Measurements from ENCODE around the gene GABRB2.
A peak's percentile ranks its signal among the peaks of the same experiment; 100 is the strongest.

GABRB2 gene

DNA sequence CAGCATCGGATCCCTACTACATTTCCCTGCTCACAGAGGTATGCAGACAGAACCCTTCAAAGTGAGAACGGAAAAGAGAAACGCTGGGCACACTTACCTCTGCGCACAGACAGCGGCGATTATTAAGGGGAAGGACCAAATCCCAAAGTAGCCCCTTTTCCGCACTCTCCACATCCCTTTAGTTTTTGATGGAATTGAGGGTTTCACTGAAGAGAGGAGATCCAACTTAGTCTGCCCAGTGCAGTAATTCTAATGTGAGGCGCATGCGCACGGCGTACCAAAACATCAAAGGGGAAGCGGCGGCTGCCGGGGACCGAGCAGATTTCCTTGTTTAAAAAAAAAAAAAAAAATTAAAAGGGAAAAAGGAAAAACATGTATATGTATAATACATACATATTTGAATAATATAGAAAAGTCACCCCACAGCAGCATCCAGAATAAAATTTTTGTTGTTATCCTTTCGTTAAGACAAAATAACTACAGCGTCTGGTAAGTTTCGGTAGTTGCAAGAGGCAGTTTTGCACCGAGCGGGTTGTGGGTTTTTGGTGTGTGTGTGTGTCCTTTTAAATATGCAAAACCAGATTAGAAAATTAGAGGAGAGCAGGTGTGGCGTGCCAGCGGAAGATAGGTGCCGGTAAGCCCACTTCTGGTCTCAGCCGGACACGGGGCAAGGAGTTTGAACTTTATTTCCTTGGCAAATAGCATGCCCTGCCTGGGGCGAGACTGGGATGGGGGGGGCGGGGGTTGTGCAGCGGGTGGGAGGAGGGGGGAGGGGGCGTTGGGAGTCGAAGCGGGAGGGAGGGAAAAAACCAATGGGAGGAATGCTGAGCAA lies at the start of gene GABRB2:
GABRB2 (minus strand) TSS at position 256 of the 832 bp plus-strand sequence; CDS start at position 174, 82 bp downstream.
- no peak within 1 kb of the TSS for H3K27ac Mint-ChIP-seq
- H3K4me1 Mint-ChIP-seq (ENCODE audit: low read depth), result peaks cover 10% of the 10 kb centered on the region
- peaks cover 2% of the 10 kb centered on the region for H3K36me3 Mint-ChIP-seq (ENCODE audit: low read depth)
- no peaks in the 10 kb centered on the region for H3K9me3 Mint-ChIP-seq
- peaks cover 60% of the 10 kb centered on the region for H3K27me3 Mint-ChIP-seq (ENCODE audit: low read depth)
- peak within 1 kb of the TSS; percentile 83 for H3K4me3 Mint-ChIP-seq

DNA sequence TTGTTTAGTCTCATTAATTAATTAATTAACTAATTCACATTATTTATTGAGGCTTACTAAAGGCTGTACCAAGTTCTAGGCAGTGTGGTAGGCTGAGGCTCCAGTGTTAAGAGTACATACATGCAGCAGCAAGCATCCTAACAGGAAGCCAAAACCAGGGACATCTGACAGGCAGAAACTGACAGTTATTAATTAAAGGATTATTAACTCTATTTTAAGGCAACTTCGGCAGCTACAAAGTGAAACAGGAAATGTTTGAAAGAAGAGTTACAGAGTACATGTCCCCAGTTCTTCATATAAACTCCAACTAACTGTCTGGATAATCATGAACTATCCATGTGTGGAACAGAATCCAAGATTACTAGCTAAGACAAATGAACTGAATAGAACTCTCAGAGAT lies 39.3 kb upstream of the GABRB2 start:
- Mint-ChIP-seq H3K27me3 (ENCODE audit: low read depth) (no peaks in the 10 kb centered on the region), H3K36me3 (ENCODE audit: low read depth) (no peaks in the 10 kb centered on the region), H3K4me3 (no peak overlapping the region), H3K9me3 (peaks cover 12% of the 10 kb centered on the region), H3K4me1 (ENCODE audit: low read depth) (no peaks in the 10 kb centered on the region), H3K27ac (no peak overlapping the region)

DNA sequence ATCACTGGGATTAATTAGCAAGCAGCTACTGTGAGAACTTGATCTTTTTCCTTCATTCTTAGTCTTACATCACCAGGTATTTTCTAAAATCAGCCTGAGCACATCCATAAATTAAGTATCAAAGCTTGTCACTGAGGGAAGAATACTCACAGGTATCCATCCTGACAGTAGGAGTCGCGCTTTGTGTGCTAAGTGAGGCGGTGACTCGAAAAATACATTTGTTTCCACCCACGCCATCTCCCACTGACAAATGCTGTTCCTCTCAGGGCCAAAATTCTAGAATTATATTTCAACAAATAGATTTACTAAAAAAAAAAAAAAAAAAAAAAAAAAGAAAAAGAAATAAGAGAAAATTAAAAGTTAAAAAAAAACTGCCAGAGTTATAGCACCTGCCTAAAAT lies 34.1 kb upstream of the GABRB2 start:
- peaks cover 3% of the 10 kb centered on the region for H3K9me3 Mint-ChIP-seq
- no peaks in the 10 kb centered on the region for H3K4me1 Mint-ChIP-seq (ENCODE audit: low read depth)
- H3K4me3 Mint-ChIP-seq, result no peak overlapping the region
- H3K27ac Mint-ChIP-seq, result no peak overlapping the region
- no peaks in the 10 kb centered on the region for H3K36me3 Mint-ChIP-seq (ENCODE audit: low read depth)
- no peaks in the 10 kb centered on the region for H3K27me3 Mint-ChIP-seq (ENCODE audit: low read depth)

DNA sequence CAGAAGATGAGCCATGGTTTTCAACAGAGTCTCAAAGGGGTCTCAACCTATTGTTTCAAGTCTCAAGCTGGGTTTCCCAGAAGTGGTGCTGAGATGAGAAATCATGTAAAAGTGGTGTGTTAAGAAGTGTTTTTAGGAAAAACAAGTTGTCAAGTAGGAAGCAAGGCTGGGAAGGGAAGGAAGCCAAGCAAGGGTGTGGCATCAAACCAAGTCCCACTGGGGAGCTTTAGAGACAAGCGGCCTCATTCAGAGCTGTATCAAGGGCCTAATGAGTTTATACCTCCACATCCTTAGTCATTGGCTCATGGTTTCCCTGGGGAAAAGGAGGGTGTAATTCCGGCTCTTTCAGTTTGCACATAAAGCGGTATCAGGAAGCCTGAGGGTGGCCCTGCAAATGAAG lies 26.4 kb upstream of the GABRB2 start:
- Mint-ChIP-seq H3K27me3 (ENCODE audit: low read depth) (no peaks in the 10 kb centered on the region), H3K27ac (no peak overlapping the region), H3K36me3 (ENCODE audit: low read depth) (no peaks in the 10 kb centered on the region), H3K4me1 (ENCODE audit: low read depth) (no peaks in the 10 kb centered on the region), H3K4me3 (no peak overlapping the region), H3K9me3 (no peaks in the 10 kb centered on the region)

DNA sequence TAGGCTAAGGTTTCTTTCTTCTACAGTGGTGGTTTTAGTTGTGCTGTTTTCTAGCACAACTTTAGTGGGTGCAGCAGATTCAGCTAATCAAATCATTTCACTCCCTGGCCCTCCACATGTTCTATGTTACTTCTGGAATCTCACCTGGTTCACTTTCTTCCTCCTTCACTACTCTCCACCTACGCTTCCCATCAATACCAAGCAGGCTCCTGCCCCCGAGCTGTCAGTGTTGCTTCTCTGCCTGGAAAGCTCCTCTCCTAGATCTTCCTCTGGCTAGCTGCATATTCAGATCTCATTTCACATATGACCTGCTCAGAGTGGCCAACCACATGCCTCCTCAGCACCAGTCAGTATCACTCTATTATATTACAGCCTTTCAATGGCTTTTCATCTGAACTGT lies 19.6 kb upstream of the GABRB2 start:
- no peaks in the 10 kb centered on the region for H3K36me3 Mint-ChIP-seq (ENCODE audit: low read depth)
- H3K27me3 Mint-ChIP-seq (ENCODE audit: low read depth), result no peaks in the 10 kb centered on the region
- H3K27ac Mint-ChIP-seq, result no peak overlapping the region
- H3K9me3 Mint-ChIP-seq, result no peaks in the 10 kb centered on the region
- H3K4me1 Mint-ChIP-seq (ENCODE audit: low read depth), result no peaks in the 10 kb centered on the region
- no peak overlapping the region for H3K4me3 Mint-ChIP-seq

DNA sequence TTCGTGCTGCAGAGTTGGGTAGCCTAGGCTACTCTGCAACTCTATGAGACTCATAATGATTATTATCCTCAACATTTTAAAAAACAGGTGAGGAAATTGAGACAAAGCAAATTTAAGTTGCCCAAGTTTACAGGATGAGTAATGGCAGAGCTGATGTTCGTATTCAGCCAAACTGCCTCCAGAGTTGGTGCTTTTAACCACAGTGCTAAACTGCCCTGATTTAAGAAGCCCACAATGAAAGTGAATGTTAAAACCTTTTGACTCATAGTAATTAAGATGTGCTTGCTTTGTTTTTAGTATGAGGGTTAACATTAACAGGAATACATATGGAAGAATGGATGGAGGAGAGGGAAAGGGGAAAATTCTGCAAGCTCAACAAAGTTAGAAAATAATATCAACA lies 15.9 kb upstream of the GABRB2 start:
- Mint-ChIP-seq H3K36me3 (ENCODE audit: low read depth) (no peaks in the 10 kb centered on the region), H3K27me3 (ENCODE audit: low read depth) (no peaks in the 10 kb centered on the region), H3K9me3 (no peaks in the 10 kb centered on the region), H3K27ac (no peak overlapping the region), H3K4me1 (ENCODE audit: low read depth) (no peaks in the 10 kb centered on the region), H3K4me3 (no peak overlapping the region)

DNA sequence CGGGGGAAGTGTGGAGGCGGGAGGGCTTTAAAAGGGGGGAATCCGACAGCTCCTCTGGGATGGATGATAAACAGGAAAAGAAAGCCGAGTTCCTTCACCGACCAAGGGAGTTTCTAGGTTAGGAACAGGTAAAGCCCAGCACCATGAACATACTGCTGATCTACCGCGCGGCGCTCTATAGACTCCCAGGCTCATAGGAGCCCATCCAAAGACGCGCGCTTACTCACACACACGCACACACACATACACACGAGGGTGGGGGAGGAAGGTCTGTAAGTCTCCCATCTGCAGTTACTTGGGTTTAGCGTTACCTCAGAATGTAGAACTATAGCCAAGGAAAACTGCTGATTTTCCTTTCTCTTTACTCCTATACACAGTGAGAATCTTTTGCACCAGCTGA lies 2.6 kb upstream of the GABRB2 start:
- Mint-ChIP-seq H3K9me3 (no peaks in the 10 kb centered on the region), H3K27ac (no peak overlapping the region), H3K27me3 (ENCODE audit: low read depth) (peaks cover 60% of the 10 kb centered on the region), H3K4me3 (no peak overlapping the region), H3K4me1 (ENCODE audit: low read depth) (peaks cover 10% of the 10 kb centered on the region), H3K36me3 (ENCODE audit: low read depth) (peaks cover 2% of the 10 kb centered on the region)

DNA sequence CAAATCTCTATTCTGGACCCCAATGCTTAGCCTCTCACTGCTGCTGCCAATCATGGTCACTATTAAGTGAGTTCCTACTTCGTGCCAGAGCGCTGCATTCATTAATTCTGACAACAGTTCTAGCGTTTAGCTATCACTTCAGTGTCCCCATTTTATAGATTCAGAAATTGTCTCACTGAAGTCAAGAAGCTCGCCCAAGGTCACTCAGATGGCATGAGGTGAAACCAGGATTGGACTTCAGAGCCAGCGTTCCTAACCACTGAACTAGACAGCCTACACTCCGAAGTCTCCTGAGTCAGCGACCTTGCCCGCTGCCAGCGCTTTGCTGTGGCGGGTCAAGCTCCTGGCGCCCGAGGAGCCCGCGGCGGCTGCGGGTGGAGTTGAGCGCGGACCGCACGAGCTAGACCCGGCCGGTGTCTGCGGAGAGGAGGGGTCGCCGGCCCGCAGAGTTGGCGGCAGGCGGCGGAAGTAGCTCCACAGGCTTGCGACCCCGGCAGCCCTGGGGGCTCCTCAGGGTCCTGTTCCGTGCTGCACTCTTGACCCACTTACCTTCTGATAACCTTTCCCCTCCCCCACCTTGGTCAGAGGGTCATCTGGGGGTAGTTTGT lies 2.1 kb upstream of the GABRB2 start:
- Mint-ChIP-seq H3K4me1 (ENCODE audit: low read depth) (peaks cover 10% of the 10 kb centered on the region), H3K9me3 (no peaks in the 10 kb centered on the region), H3K27ac (no peak overlapping the region), H3K27me3 (ENCODE audit: low read depth) (peaks cover 60% of the 10 kb centered on the region), H3K4me3 (no peak overlapping the region), H3K36me3 (ENCODE audit: low read depth) (peaks cover 2% of the 10 kb centered on the region)

DNA sequence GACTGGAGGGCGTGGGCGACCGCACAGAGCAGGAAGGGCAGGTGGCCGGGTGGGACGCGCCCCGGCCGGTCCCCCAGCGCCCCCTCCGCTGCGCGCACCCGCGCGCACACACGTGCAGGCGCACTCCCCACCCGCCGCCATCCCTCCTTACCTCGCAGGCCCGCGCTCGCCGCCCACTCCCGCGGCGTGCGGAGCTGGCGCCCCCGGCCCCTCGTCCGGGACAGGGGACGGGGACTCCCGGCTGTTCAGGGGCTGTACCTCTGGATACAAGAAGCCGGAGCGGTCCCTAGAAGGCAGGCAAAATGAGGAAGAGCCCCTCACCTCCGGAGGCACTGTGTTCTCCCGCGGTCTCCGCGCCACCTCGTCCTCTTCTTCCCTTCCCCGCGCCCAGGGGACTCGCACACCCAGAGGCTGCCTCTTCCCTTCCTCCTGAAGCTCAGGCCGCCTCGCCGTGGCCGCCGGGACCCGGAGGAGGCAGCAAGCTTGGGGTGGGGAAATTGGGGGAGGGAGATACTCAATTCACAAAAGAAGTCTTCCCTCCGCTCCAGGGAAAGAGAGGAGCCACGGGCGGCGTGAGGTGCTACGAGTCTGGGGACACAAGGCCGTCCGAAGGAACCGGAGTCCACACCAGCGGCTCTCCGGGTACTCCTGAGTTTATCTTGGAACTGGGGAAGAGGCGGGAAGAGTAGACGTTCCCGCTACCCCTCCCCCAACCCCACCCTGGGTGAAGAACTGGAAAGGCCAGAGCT lies 1.4 kb upstream of the GABRB2 start:
- Mint-ChIP-seq H3K4me1 (ENCODE audit: low read depth) (peaks cover 10% of the 10 kb centered on the region), H3K36me3 (ENCODE audit: low read depth) (peaks cover 2% of the 10 kb centered on the region), H3K27ac (no peak overlapping the region), H3K4me3 (no peak overlapping the region), H3K27me3 (ENCODE audit: low read depth) (peaks cover 60% of the 10 kb centered on the region), H3K9me3 (no peaks in the 10 kb centered on the region)

DNA sequence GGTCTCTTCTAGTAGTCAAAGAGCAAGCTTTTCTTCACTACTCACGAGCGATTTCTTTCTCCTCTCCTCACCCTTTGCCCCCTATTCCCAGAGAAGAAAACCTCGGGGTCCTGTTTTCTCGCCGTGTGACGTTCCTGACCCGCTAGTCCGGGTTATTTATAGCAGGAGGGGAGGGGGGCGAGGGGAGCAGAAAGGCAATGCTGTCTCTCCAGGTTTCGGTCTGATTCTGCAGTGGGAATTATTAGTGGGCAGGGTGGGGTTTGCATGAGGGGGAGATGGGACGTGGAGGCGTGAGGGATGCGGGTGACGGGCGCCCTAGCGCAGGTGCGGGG lies 847 bp upstream of the GABRB2 start:
- no peaks in the 10 kb centered on the region for H3K9me3 Mint-ChIP-seq
- H3K4me1 Mint-ChIP-seq (ENCODE audit: low read depth), result peaks cover 10% of the 10 kb centered on the region
- peaks cover 2% of the 10 kb centered on the region for H3K36me3 Mint-ChIP-seq (ENCODE audit: low read depth)
- H3K27me3 Mint-ChIP-seq (ENCODE audit: low read depth), result peaks cover 60% of the 10 kb centered on the region
- H3K4me3 Mint-ChIP-seq, result peak overlapping the region; percentile 21
- H3K27ac Mint-ChIP-seq, result no peak overlapping the region

DNA sequence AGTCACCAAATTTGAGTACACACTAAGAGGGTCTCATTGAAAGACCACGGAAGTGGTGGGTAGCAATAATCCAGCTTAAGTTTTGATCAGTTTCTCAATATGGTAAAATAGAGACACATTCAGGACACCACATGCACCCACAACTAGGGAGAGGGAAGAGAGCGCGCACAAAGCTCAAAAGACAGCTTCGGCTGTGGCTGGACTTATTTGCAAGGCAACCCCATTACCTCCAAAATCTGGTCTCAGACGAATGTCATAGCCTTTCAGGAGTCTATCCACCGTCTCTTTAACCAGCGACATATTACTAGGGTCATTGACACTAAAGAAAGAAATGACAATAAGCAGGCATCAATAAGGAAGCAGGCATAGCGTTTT lies 443 bp downstream of the GABRB2 start:
- H3K4me1 Mint-ChIP-seq (ENCODE audit: low read depth), result peaks cover 10% of the 10 kb centered on the region
- H3K27ac Mint-ChIP-seq, result no peak overlapping the region
- H3K4me3 Mint-ChIP-seq, result peak overlapping the region; percentile 83
- H3K27me3 Mint-ChIP-seq (ENCODE audit: low read depth), result peaks cover 59% of the 10 kb centered on the region
- H3K9me3 Mint-ChIP-seq, result no peaks in the 10 kb centered on the region
- H3K36me3 Mint-ChIP-seq (ENCODE audit: low read depth), result peaks cover 2% of the 10 kb centered on the region

DNA sequence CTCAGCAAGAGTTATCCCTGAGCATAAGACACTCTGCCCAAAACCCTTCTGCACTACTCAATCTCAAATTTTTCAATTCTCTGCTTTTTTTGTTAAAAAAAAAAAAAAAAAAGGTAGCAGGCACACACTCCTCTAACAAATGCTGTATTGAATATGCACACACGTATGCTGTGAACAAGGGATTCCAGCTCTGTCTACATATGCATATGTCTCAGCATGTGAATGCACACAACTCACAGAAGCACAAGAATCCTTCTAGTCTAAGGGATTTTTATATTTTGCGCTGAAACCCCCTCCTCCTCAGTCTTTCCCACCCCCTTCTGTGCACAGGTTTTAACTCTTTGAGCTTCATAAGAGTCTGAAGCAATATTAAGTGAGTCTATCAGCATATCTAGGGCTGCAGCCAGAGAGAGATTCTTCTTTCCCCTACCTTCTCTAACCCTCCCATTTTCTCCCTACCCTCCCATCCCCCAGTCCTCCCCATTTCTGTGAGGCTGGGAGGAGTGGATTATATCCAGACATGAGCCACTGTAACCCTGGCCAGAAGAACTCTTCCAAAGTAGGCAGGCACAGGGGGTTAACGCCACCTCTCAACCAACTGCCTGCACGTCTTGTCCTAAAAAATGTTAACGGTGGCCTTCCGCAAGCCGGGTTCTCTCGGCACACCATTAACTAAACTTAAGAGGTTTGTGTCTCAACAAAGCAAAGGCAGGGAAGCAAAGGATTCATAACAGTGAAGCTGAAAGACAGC lies 1.0 kb downstream of the GABRB2 start:
- Mint-ChIP-seq H3K9me3 (no peaks in the 10 kb centered on the region), H3K36me3 (ENCODE audit: low read depth) (peaks cover 2% of the 10 kb centered on the region), H3K27ac (no peak overlapping the region), H3K4me3 (peak overlapping the region; percentile 83), H3K27me3 (ENCODE audit: low read depth) (peaks cover 54% of the 10 kb centered on the region), H3K4me1 (ENCODE audit: low read depth) (peaks cover 10% of the 10 kb centered on the region)

DNA sequence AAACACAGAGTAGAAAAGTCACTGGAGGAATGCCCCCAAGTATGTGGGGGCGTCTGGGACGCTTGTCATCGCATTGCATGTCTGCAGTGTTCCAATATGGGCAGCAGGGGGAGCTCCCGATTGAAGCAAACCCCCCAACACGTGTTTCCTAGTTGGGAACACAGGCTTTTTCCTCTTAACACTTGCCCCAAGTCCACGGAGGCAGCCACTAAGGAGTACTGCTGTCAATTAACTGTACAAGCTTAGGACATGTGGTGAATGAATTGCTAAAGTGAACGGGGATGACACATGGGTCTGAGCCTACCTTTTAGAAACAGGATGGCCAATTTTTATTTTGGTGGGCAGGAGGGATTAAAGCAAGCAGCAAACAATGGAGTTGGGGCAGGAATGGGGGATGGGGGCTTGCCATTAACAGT lies 2.2 kb downstream of the GABRB2 start:
- peaks cover 2% of the 10 kb centered on the region for H3K36me3 Mint-ChIP-seq (ENCODE audit: low read depth)
- peaks cover 49% of the 10 kb centered on the region for H3K27me3 Mint-ChIP-seq (ENCODE audit: low read depth)
- no peak overlapping the region for H3K4me3 Mint-ChIP-seq
- H3K9me3 Mint-ChIP-seq, result no peaks in the 10 kb centered on the region
- peaks cover 10% of the 10 kb centered on the region for H3K4me1 Mint-ChIP-seq (ENCODE audit: low read depth)
- no peak overlapping the region for H3K27ac Mint-ChIP-seq

DNA sequence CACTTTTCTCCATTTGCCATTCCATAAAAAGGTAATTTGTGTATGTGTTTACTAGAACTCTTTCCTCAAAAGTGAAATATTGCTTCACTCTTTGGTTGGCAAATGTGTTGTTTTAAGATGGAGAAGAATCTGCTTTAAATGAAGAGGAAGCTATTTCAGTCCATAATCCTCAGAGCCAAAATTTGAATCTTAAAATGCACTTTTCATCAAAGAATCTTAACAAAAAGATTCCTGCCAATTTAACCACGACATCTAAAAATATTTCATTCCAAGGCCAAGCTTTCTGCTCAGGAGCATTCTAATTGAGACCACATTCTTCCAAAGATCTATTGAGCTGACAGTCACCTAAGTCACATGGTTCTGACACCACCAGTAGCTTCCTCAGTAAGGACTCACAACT lies 7.5 kb downstream of the GABRB2 start:
- no peaks in the 10 kb centered on the region for H3K27me3 Mint-ChIP-seq (ENCODE audit: low read depth)
- H3K9me3 Mint-ChIP-seq, result no peaks in the 10 kb centered on the region
- no peak overlapping the region for H3K27ac Mint-ChIP-seq
- no peaks in the 10 kb centered on the region for H3K4me1 Mint-ChIP-seq (ENCODE audit: low read depth)
- no peaks in the 10 kb centered on the region for H3K36me3 Mint-ChIP-seq (ENCODE audit: low read depth)
- H3K4me3 Mint-ChIP-seq, result no peak overlapping the region
